Parathyroid adenoma (tissue), 2 donors: ENCODE data around the gene USP37.

Source experiments
- H2AFZ ChIP-seq: fragments of 300-600 bp; sonication (generic); one replicate; pipeline ENCODE4 v1.7.0; 2017; ENCODE audit warnings: antibody characterized with exemption, mild to moderate bottlenecking
- H3K27ac ChIP-seq: fragments of 300-600 bp; sonication (generic); one replicate; pipeline ENCODE4 v1.7.0; 2017
- H3K27me3 ChIP-seq: fragments of 300-600 bp; sonication (generic); one replicate; pipeline ENCODE4 v1.7.0; 2017; ENCODE audit warnings: low read length; ENCODE audit not compliant: control insufficient read depth, insufficient read depth
- H3K36me3 ChIP-seq: fragments of 300-600 bp; sonication (generic); one replicate; pipeline ENCODE4 v1.7.0; 2017; ENCODE audit warnings: low read length; ENCODE audit not compliant: control insufficient read depth, insufficient read depth
- H3K4me1 ChIP-seq: fragments of 300-600 bp; sonication (generic); one replicate; pipeline ENCODE4 v1.7.0; 2017; ENCODE audit warnings: control low read depth
- H3K4me2 ChIP-seq: fragments of 300-600 bp; sonication (generic); one replicate; pipeline ENCODE4 v1.7.0; 2017; ENCODE audit warnings: low read length
- H3K4me3 ChIP-seq: fragments of 300-600 bp; sonication (generic); one replicate; pipeline ENCODE4 v1.7.0; 2017; ENCODE audit warnings: low read depth, low read length
- H3K79me2 ChIP-seq: fragments of 300-600 bp; sonication (generic); one replicate; pipeline ENCODE4 v1.7.0; 2017; ENCODE audit warnings: control low read depth
- H3K9ac ChIP-seq: fragments of 300-600 bp; sonication (generic); one replicate; pipeline ENCODE4 v1.7.0; 2017; ENCODE audit warnings: mild to moderate bottlenecking
- H3K9me3 ChIP-seq: fragments of 300-600 bp; sonication (generic); one replicate; pipeline ENCODE4 v1.7.0; 2017; ENCODE audit warnings: low read length; ENCODE audit not compliant: control insufficient read depth
- TF ChIP-seq, protein P1 (sequence below): fragments of 300-600 bp; sonication (generic); IDR thresholded peaks from one replicate; pipeline ENCODE4 v1.7.0; 2017; ENCODE audit warnings: antibody characterized with exemption, mild to moderate bottlenecking
- donor health status: primary hyperparathyroidism.

USP37 gene

DNA sequence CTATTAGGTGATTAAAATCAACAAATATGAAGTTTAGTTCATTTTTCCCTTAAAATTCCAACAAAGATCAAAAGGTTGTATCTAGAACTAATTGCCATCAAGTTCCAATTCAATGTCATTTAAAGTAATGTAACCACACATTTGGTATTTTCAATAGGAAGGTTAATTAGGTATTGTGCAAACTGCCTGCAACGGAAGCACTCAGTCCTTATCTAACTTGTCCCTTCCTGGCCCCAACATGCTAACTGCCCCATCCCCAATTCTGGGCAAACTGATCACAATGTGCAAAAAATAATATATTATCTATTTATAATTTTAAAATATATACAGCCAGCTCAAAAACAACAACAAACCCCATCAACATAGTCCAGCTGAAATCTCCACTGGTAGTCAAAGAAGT lies 116.1 kb downstream of the USP37 start:
- no peak overlapping the region for H3K9ac ChIP-seq
- no peak overlapping the region for H3K4me2 ChIP-seq
- H3K27me3 ChIP-seq = no peaks in the 10 kb centered on the region
- peaks cover 3% of the 10 kb centered on the region for H3K4me1 ChIP-seq
- H3K4me3 ChIP-seq = no peak overlapping the region
- TF ChIP-seq, protein P1, sequence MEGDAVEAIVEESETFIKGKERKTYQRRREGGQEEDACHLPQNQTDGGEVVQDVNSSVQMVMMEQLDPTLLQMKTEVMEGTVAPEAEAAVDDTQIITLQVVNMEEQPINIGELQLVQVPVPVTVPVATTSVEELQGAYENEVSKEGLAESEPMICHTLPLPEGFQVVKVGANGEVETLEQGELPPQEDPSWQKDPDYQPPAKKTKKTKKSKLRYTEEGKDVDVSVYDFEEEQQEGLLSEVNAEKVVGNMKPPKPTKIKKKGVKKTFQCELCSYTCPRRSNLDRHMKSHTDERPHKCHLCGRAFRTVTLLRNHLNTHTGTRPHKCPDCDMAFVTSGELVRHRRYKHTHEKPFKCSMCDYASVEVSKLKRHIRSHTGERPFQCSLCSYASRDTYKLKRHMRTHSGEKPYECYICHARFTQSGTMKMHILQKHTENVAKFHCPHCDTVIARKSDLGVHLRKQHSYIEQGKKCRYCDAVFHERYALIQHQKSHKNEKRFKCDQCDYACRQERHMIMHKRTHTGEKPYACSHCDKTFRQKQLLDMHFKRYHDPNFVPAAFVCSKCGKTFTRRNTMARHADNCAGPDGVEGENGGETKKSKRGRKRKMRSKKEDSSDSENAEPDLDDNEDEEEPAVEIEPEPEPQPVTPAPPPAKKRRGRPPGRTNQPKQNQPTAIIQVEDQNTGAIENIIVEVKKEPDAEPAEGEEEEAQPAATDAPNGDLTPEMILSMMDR = no peak
- H3K79me2 ChIP-seq = no peaks in the 10 kb centered on the region
- no peaks in the 10 kb centered on the region for H3K9me3 ChIP-seq
- no peak overlapping the region for H2AFZ ChIP-seq
- H3K27ac ChIP-seq = no peak overlapping the region
- no peaks in the 10 kb centered on the region for H3K36me3 ChIP-seq

DNA sequence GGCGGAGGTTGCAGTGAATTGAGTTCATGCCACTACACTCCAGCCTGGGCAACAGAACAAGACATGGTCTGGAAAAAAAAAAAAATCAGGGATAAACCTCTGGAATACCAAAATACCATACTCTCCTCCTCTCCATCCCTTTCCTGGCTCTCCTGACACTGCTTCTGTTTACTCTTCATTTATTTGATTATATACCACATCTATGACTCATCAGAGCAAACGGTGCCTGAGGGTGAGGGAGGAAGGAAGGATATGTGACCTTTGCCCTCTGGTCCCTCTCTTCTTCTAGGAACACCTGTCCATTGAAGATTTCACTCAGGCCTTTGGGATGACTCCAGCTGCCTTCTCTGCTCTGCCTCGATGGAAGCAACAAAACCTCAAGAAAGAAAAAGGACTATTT lies 119.2 kb downstream of the USP37 start:
- Histone ChIP-seq H3K4me1 (peaks cover 7% of the 10 kb centered on the region), H3K36me3 (no peaks in the 10 kb centered on the region), H3K27ac (no peak overlapping the region), H3K9ac (no peak overlapping the region), H3K4me2 (no peak overlapping the region), H3K27me3 (no peaks in the 10 kb centered on the region), H2AFZ (no peak overlapping the region), H3K4me3 (no peak overlapping the region), H3K79me2 (no peaks in the 10 kb centered on the region), H3K9me3 (no peaks in the 10 kb centered on the region)
- TF ChIP-seq, protein P1 = no peak

DNA sequence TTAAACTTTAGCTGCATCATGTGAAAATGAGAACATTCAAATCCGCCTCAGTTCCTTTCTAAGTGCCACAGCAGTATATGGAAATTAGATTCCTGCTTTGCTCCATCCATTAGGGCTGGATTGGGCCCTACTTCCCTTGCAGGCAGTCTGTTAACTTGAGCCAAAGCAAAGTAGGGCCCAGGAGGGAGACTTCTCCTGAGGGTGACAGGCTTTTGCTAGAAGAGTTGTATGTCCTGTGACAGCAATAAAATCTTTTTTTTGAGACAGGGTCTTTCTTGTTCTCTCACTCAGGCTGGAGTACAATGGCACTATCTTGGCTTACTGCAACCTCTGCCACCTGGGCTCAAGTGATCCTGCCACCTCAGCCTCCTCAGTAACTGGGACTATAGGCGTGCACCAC lies 121.1 kb downstream of the USP37 start:
- Histone ChIP-seq H3K4me2 (no peak overlapping the region), H3K9ac (no peak overlapping the region), H3K9me3 (no peaks in the 10 kb centered on the region), H3K36me3 (no peaks in the 10 kb centered on the region), H3K79me2 (no peaks in the 10 kb centered on the region), H3K27ac (no peak overlapping the region), H2AFZ (no peak overlapping the region), H3K27me3 (no peaks in the 10 kb centered on the region), H3K4me1 (peaks cover 10% of the 10 kb centered on the region), H3K4me3 (no peak overlapping the region)
- TF ChIP-seq, protein P1 = no peak

DNA sequence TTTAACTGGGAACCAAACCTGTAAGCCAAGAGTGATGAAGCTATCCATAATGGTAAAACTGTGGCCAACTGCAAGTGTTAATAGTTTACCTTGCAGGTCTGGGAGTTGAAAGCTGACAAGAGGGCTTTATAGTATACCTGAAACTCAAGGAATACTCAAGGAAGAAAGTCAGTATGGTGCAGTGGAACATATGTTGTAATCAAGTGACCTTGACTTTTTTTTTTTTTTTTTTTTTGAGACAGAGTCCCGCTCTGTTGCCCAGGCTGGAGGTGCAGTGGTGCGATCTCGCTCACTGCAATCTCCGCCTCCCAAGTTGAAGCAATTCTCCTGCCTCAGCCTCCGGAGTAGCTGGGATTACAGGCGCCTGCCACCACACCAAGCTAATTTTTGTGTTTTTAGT lies 121.6 kb downstream of the USP37 start:
- Histone ChIP-seq H3K4me2 (no peak overlapping the region), H3K9me3 (no peaks in the 10 kb centered on the region), H3K4me1 (peaks cover 10% of the 10 kb centered on the region), H3K9ac (no peak overlapping the region), H2AFZ (no peak overlapping the region), H3K79me2 (no peaks in the 10 kb centered on the region), H3K27me3 (no peaks in the 10 kb centered on the region), H3K36me3 (no peaks in the 10 kb centered on the region), H3K4me3 (no peak overlapping the region), H3K27ac (no peak overlapping the region)
- TF ChIP-seq, protein P1 = no peak

DNA sequence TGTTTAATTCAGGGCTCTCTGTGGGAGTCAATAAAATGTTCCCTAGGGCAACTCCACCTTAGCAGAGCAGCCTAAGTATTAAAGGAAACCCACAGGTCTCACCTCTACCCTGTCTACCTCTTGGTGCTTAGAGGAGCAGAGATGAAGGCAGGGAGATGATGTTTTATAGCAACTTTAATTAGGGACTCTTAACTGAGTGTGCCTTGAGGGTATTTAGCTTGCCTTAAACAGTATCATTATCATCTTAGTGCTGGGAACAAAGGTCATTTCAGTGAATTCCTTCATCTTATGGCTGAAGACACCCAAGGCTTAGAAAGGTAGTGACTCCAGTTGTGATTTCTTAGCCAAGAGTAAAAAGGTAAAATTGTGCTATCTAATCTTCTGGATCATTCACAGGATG lies 122.5 kb downstream of the USP37 start:
- Histone ChIP-seq H3K4me3 (no peak overlapping the region), H2AFZ (no peak overlapping the region), H3K27me3 (no peaks in the 10 kb centered on the region), H3K27ac (no peak overlapping the region), H3K4me1 (peaks cover 10% of the 10 kb centered on the region), H3K36me3 (no peaks in the 10 kb centered on the region), H3K79me2 (no peaks in the 10 kb centered on the region), H3K4me2 (no peak overlapping the region), H3K9me3 (no peaks in the 10 kb centered on the region), H3K9ac (no peak overlapping the region)
- TF ChIP-seq, protein P1 = no peak
